ENCODE results near the gene ALK.

ALK gene

DNA sequence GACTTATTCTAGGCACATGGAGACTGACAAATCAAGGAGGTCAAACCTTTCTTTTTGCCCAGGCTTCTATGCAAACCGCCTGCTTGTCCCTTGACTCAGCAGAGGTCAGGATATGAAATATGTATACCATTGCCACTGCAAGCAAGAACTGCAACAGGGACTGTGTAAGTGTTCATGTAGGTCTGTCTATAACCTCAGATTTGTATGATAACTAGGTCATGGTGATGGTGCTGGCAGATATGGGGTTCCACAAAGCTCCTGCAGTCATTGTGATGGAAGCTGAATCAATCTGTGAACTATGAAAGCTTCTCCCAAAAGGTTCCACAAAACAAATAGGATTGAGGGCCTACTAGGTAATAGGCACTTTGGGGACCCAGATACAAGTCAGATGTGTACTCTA, 489.9 kb downstream of the ALK start:
- no peak for DNase-seq (ENCODE audit: low read depth)
- H3K4me3 ChIP-seq (ENCODE audit: control insufficient read depth, low read depth, low read length) = no peak overlapping the region
- TF ChIP-seq, protein P1, sequence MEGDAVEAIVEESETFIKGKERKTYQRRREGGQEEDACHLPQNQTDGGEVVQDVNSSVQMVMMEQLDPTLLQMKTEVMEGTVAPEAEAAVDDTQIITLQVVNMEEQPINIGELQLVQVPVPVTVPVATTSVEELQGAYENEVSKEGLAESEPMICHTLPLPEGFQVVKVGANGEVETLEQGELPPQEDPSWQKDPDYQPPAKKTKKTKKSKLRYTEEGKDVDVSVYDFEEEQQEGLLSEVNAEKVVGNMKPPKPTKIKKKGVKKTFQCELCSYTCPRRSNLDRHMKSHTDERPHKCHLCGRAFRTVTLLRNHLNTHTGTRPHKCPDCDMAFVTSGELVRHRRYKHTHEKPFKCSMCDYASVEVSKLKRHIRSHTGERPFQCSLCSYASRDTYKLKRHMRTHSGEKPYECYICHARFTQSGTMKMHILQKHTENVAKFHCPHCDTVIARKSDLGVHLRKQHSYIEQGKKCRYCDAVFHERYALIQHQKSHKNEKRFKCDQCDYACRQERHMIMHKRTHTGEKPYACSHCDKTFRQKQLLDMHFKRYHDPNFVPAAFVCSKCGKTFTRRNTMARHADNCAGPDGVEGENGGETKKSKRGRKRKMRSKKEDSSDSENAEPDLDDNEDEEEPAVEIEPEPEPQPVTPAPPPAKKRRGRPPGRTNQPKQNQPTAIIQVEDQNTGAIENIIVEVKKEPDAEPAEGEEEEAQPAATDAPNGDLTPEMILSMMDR (conservative IDR thresholded peaks at IDR 0.05; ENCODE audit: control insufficient read depth, insufficient read depth, low read depth, low read length) = no peak

DNA sequence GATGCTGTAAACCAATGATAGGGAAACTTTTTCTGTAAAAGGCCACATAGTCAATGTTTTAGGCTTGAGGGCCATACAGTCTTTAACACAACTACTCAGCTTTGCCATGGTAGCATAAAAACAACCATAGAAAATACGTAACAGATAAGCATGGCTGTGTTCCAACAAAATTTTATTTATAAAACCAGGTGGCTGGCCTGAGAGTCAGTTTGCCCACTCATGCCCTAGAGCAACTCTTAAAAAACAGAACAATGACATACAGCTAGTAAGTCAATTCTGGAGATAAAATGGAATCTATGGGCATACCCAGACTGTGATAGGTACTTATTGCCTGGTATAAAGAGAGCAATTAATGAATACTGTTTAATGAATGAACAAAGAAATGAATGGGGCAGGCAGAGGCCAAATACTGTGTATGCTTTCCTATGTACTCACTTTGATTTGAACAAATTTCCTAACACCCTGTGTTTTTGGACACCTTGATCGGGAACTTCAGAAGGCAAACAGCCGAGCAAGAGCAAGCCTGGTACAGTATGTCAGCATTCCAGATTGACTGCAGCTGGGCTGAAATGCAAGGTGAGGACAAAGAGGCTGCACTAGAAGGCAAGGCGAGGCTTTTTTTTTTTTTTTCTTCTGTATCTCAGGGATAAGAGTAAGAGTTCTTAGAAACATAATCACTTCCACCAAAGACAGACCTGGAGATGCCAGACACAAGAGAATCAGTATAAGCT, 490.8 kb downstream of the ALK start:
- no peak for DNase-seq (ENCODE audit: low read depth)
- no peak overlapping the region for H3K4me3 ChIP-seq (ENCODE audit: control insufficient read depth, low read depth, low read length)
- TF ChIP-seq, protein P1 (conservative IDR thresholded peaks at IDR 0.05; ENCODE audit: control insufficient read depth, insufficient read depth, low read depth, low read length) = no peak

DNA sequence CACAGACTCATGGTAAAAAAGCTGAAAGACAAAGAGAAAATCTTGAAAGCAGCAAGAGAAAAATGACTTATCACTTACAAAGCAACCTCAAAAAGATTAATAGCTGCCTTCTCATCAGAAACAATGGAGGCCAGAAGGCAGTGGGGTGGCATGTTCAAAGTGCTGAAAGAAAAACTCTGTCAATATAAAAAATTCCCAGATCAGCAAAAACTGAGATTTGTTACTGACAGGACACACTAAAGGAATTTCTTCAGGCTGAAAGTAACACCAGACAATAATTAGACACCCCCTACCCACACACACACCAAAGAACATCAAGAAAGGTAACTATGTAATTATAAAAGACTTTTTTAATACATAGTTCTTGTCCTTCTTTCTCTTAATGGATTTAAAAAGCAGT, 495.0 kb downstream of the ALK start:
- TF ChIP-seq, protein P1 (conservative IDR thresholded peaks at IDR 0.05; ENCODE audit: control insufficient read depth, insufficient read depth, low read depth, low read length) = no peak
- H3K4me3 ChIP-seq (ENCODE audit: control insufficient read depth, low read depth, low read length) = no peak overlapping the region
- no peak for DNase-seq (ENCODE audit: low read depth)

DNA sequence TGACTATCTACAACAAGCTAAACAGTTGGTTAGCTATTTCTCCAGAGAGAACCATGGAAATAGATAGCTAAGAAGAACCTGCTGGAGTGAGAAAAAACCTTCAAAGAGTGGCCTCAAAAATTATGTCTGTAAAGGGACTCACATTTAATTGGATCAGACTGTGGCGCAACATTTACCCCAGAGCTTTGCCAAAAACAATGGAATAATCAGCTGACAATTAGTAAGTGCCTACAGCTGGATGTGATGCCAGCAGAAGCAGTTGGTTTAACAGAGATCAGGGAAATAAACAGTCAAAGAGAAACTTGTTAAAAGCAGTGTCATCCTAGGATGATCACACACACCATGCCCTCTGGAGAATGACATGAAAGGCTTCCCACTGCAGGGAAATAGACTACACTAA, 495.5 kb downstream of the ALK start:
- TF ChIP-seq, protein P1 (conservative IDR thresholded peaks at IDR 0.05; ENCODE audit: control insufficient read depth, insufficient read depth, low read depth, low read length) = no peak
- H3K4me3 ChIP-seq (ENCODE audit: control insufficient read depth, low read depth, low read length) = no peak overlapping the region
- DNase-seq (ENCODE audit: low read depth) = peak; percentile 29

DNA sequence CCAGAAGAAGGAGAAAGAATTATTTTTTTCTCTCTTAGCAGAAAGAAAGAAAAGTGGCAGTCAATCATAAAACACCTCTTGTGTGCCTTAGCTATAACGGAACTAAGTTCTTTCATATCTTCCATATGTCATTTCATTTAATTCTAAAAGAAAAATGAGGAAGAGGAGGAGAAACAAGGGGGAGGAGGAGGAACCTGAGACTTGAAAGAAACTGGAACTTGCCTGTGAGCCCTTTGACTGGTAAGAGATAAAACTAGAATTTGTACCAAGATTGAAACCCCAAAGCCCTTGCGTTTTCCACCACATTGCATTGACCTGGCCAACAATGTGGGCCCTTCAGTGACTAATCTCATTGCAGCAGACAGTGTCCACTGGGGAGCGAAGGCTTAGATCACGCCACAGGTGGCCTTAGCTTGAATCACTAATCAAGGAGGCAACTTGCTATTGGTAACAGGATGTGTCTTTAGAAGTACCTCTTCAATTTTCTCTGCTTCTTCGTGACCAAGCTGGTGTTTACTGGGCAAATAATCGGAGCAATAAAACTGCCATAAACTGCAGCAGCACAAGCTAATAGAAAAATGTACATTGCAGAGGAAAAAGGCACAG, 498.2 kb downstream of the ALK start:
- TF ChIP-seq, protein P1 (conservative IDR thresholded peaks at IDR 0.05; ENCODE audit: control insufficient read depth, insufficient read depth, low read depth, low read length) = no peak
- H3K4me3 ChIP-seq (ENCODE audit: control insufficient read depth, low read depth, low read length) = no peak overlapping the region
- peak; percentile 13 for DNase-seq (ENCODE audit: low read depth)

DNA sequence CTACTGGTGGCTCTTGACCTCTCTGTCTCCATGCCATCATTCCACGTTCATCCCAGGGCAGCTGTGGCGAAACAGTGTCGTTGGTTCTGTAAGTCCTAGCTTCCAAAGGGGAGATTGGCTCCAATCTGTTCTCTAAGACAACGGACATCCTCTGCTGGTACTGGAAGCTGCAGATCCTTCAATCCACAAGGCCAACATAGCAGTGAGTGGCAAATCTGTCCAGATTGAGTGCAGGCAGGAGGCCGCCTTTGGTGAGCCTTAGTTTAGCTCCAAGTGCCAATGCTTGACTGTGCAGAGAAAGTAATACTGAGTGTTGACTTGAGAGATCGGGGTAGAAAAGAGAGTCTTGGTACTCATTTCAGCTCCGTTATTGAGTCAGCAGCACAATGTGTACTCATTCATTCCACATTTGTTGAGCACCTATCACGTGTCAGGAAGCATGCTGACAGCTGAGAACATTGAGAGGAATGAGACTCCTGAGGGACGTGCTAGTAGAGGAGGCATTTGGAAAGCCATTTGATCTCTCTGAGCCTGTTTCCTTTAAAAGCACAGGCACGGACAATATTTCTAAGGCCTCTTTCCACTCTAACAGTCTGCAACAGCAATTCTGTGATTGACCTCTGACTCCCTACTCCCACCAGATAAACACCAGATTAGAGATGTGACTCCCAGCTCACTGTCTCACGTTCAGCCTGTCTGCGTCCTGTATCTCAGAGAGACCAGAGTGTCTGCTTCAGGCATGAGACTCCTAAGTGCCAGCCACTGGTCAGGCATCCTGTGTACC, 500.2 kb downstream of the ALK start:
- H3K4me3 ChIP-seq (ENCODE audit: control insufficient read depth, low read depth, low read length) = no peak overlapping the region
- TF ChIP-seq, protein P1 (conservative IDR thresholded peaks at IDR 0.05; ENCODE audit: control insufficient read depth, insufficient read depth, low read depth, low read length) = no peak
- DNase-seq (ENCODE audit: low read depth) = peak; percentile 36
